Measurements from ENCODE around the gene RPL5. TPM values are rescaled to one million over a fixed set of nuclear protein-coding genes. Genes with fewer than 3 reads are reported as not detected.

Gene RPL5
- total RNA-seq, 1 experiment from 2014 or later, result 1,415 TPM

DNA sequence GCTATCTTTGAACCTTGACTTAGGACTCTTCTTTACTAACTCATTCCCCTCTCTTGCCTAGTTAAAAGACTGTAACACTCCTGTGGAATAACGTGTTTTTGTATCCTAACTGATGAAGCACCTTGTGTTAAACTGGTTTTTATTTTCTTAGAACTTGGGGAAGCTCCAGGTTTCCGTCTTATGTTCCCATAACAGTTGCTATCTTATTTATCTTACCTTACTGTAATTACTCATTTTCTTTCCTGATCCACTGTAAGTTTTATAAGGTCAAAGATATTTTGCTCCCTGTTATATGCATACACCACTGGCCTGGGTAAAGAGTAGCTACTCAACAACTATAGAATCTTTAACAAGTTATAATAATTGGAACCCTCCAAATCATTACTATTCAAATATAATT, 43.1 kb downstream of the RPL5 start:
- CTCF ChIA-PET, result interaction anchor here (0.7 kb wide), 1 partner anchor 257 kb away, joined by 4 read pairs; no protein-coding TSS in a partner anchor
- no TSS peak for BruUV-seq (replicated peaks)
- POLR2A ChIA-PET (ENCODE audit: low non-redundant PET), result no interaction called here
- intact Hi-C loops (cut with micrococcal nuclease; ENCODE audit: unreplicated experiment), result no loop called here
- TF ChIP-seq, protein P1, sequence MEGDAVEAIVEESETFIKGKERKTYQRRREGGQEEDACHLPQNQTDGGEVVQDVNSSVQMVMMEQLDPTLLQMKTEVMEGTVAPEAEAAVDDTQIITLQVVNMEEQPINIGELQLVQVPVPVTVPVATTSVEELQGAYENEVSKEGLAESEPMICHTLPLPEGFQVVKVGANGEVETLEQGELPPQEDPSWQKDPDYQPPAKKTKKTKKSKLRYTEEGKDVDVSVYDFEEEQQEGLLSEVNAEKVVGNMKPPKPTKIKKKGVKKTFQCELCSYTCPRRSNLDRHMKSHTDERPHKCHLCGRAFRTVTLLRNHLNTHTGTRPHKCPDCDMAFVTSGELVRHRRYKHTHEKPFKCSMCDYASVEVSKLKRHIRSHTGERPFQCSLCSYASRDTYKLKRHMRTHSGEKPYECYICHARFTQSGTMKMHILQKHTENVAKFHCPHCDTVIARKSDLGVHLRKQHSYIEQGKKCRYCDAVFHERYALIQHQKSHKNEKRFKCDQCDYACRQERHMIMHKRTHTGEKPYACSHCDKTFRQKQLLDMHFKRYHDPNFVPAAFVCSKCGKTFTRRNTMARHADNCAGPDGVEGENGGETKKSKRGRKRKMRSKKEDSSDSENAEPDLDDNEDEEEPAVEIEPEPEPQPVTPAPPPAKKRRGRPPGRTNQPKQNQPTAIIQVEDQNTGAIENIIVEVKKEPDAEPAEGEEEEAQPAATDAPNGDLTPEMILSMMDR (conservative IDR thresholded peaks at IDR 0.05; ENCODE audit: low read depth, low read length), result no peak
- TF ChIP-seq EZH2 (IDR thresholded peaks at IDR 0.05; ENCODE audit: borderline replicate concordance, low read depth, low read length, poor library complexity, severe bottlenecking), result no peak
- no peak for DNase-seq (ENCODE audit: low spot score)
- Histone ChIP-seq H3K27ac (ENCODE audit: low read depth, low read length, poor library complexity, severe bottlenecking) (no peak overlapping the region), H3K4me3 (ENCODE audit: low read depth, low read length, poor library complexity, severe bottlenecking) (no peak overlapping the region), H3K36me3 (ENCODE audit: insufficient read depth, low read length, poor library complexity, severe bottlenecking) (no peaks in the 10 kb centered on the region), H3K4me1 (ENCODE audit: insufficient read depth, low read length, poor library complexity, severe bottlenecking) (peaks cover 18% of the 10 kb centered on the region), H3K27me3 (replicated peaks; ENCODE audit: insufficient read depth, low read depth, low read length, poor library complexity) (no peaks in the 10 kb centered on the region), H3K9me3 (ENCODE audit: low read depth, low read length, poor library complexity, severe bottlenecking) (peaks cover 7% of the 10 kb centered on the region)

DNA sequence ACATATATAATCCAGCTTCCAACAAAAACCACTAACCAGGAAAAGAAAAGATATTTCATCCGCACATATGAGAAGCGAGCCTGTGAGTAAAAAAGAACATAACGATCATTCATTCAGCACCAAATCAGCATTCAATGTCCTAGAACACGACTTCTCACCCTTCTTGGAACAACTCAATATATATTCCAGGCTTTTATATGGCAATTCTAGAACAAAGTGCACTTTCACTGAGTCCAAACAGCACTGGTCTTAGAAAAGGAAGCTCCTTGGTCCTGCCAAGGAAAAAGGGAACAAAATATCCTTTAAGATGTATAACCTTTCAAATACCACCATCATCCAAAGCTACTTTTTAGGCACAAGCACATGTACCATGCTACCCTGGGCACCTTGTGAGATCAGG, 44.5 kb downstream of the RPL5 start:
- H3K27ac ChIP-seq (ENCODE audit: low read depth, low read length, poor library complexity, severe bottlenecking), result no peak overlapping the region
- H3K4me3 ChIP-seq (ENCODE audit: low read depth, low read length, poor library complexity, severe bottlenecking), result no peak overlapping the region
- H3K36me3 ChIP-seq (ENCODE audit: insufficient read depth, low read length, poor library complexity, severe bottlenecking), result no peaks in the 10 kb centered on the region
- H3K27me3 ChIP-seq (replicated peaks; ENCODE audit: insufficient read depth, low read depth, low read length, poor library complexity), result no peaks in the 10 kb centered on the region
- intact Hi-C loops (cut with micrococcal nuclease; ENCODE audit: unreplicated experiment), result no loop called here
- no TSS peak for BruUV-seq (replicated peaks)
- POLR2A ChIA-PET (ENCODE audit: low non-redundant PET), result no interaction called here
- peaks cover 18% of the 10 kb centered on the region for H3K4me1 ChIP-seq (ENCODE audit: insufficient read depth, low read length, poor library complexity, severe bottlenecking)
- peaks cover 7% of the 10 kb centered on the region for H3K9me3 ChIP-seq (ENCODE audit: low read depth, low read length, poor library complexity, severe bottlenecking)
- DNase-seq (ENCODE audit: low spot score), result no peak
- no peak for TF ChIP-seq EZH2 (IDR thresholded peaks at IDR 0.05; ENCODE audit: borderline replicate concordance, low read depth, low read length, poor library complexity, severe bottlenecking)
- TF ChIP-seq, protein P1 (conservative IDR thresholded peaks at IDR 0.05; ENCODE audit: low read depth, low read length), result no peak
- CTCF ChIA-PET, result no interaction called here

DNA sequence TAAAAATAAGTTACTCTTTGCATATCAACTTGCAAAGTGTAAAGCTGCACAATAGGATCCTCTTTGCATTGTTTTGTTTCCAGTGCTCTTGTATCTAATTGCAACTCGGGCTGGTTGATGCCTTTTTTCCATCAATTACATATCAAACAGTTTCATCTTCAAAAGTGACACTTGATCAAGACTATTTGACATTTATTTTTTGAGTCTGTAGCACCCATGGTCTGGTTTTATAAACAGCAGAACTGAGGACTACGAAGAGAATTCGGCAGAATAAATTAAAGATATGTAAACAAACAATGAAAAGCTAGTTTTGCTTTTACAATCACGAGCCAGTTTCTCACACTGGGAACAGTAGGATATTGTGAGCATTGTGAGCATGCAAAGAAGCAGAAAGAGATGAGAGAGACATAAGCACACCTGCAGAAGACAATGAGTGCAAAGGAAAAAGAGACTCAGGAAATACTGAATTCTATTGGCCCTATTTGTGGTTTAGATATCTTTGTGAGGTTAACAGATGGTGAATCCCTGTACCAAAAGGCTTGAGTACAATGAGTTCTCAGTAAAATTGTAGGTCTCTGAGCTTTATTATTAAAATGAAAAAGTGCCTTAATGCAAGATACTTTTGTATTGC, 45.4 kb downstream of the RPL5 start:
- peaks cover 6% of the 10 kb centered on the region for H3K9me3 ChIP-seq (ENCODE audit: low read depth, low read length, poor library complexity, severe bottlenecking)
- DNase-seq (ENCODE audit: low spot score), result no peak
- peak overlapping the region; percentile 35 for H3K27ac ChIP-seq (ENCODE audit: low read depth, low read length, poor library complexity, severe bottlenecking)
- ChIA-PET CTCF (no interaction called here), POLR2A (ENCODE audit: low non-redundant PET) (no interaction called here)
- TF ChIP-seq EZH2 (IDR thresholded peaks at IDR 0.05; ENCODE audit: borderline replicate concordance, low read depth, low read length, poor library complexity, severe bottlenecking), result no peak
- TF ChIP-seq, protein P1 (conservative IDR thresholded peaks at IDR 0.05; ENCODE audit: low read depth, low read length), result no peak
- no TSS peak for BruUV-seq (replicated peaks)
- peak overlapping the region; percentile 2 for H3K4me3 ChIP-seq (ENCODE audit: low read depth, low read length, poor library complexity, severe bottlenecking)
- peaks cover 18% of the 10 kb centered on the region for H3K4me1 ChIP-seq (ENCODE audit: insufficient read depth, low read length, poor library complexity, severe bottlenecking)
- intact Hi-C loops (cut with micrococcal nuclease; ENCODE audit: unreplicated experiment), result no loop called here
- no peaks in the 10 kb centered on the region for H3K36me3 ChIP-seq (ENCODE audit: insufficient read depth, low read length, poor library complexity, severe bottlenecking)
- H3K27me3 ChIP-seq (replicated peaks; ENCODE audit: insufficient read depth, low read depth, low read length, poor library complexity), result no peaks in the 10 kb centered on the region

All from A673 (cell line).